Coronary artery (tissue), 2 donors: ENCODE results near the gene SETD1A.

Experiments used
- DNase-seq: peaks from one replicate; pipeline ENCODE4 v3.0.0-alpha.2; 2017; ENCODE audit warnings: low spot score
- H3K27ac ChIP-seq, 2 donors: fragments of 200-600 bp; sonication (generic); one replicate each; pipeline ENCODE4 v1.5.1; 2016 to 2019
- H3K4me3 ChIP-seq: fragments of 200-600 bp; sonication (generic); 2 replicates; pipeline ENCODE4 v1.5.1; 2016; ENCODE audit warnings: mild to moderate bottlenecking, moderate library complexity
- CTCF ChIP-seq: fragments of 200-600 bp; sonication (generic); IDR thresholded peaks from one replicate; pipeline ENCODE4 v1.5.1; 2019; ENCODE audit warnings: antibody characterized with exemption

The SETD1A gene

GRCh38 chr16:30944352-30944751, 13.2 kb upstream of the SETD1A start:
- Histone ChIP-seq H3K27ac (no peak overlapping the region), H3K4me3 (no peak overlapping the region)
- TF ChIP-seq CTCF: no peak
- DNase-seq: no peak

GRCh38 chr16:30946671-30947540, 10.6 kb upstream of the SETD1A start:
- Histone ChIP-seq H3K27ac (peak overlapping the region in 1 of 2 donors; percentile 94), H3K4me3 (no peak overlapping the region)
- no peak for DNase-seq
- TF ChIP-seq CTCF: no peak

GRCh38 chr16:30947541-30947858, 10.1 kb upstream of the SETD1A start:
- TF ChIP-seq CTCF: no peak
- Histone ChIP-seq H3K27ac (peak overlapping the region; percentile 90 to 94), H3K4me3 (peak overlapping the region; percentile 91)
- DNase-seq: no peak

- DNase-seq: peak; percentile 96
- no peak for TF ChIP-seq CTCF
- peak overlapping the region; percentile 90 to 94 for H3K27ac ChIP-seq
- peak overlapping the region; percentile 91 for H3K4me3 ChIP-seq
These were observed 9.5 kb upstream of the SETD1A start for GRCh38 chr16:30947859-30948666.

- peak; percentile 89 for DNase-seq
- peak within 1 kb of the TSS; percentile 90 to 94 for H3K27ac ChIP-seq
- H3K4me3 ChIP-seq: peak within 1 kb of the TSS; percentile 91
- TF ChIP-seq CTCF: no peak
These were observed 8.6 kb upstream of the SETD1A start, which contains the start of gene ORAI3 for GRCh38 chr16:30948667-30949649. Gene ORAI3, plus strand, starts transcription at chr16:30949068. Its CDS starts 222 bp downstream, at chr16:30949290.

- Histone ChIP-seq H3K4me3 (peak overlapping the region; percentile 91), H3K27ac (peak overlapping the region; percentile 90 to 94)
- no peak for TF ChIP-seq CTCF
- peak; percentile 93 for DNase-seq
These were observed 7.7 kb upstream of the SETD1A start for GRCh38 chr16:30949650-30950515.
